ENCODE measurements around the gene RMRP.

DNA sequence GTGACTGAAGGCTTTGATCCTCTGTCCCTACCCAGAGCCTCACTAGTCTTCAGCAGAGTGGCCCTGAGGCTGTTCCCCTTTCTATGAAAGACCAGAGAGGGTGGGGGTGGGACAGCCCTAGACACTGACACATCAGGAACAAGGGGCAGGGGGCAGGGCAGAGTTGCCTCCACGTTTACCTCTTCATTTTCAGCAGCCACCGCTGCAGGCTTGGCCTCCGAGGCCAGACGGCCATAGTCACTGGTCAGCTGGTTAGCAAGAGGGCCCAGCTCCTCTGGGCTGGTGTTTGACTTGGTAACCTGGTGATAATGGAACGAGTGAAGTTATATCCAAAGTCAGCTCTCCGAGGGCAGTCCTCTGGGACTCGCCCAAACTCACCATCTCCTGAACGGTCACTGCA lies 47.6 kb upstream of the RMRP start:
- TF ChIP-seq, protein P1, sequence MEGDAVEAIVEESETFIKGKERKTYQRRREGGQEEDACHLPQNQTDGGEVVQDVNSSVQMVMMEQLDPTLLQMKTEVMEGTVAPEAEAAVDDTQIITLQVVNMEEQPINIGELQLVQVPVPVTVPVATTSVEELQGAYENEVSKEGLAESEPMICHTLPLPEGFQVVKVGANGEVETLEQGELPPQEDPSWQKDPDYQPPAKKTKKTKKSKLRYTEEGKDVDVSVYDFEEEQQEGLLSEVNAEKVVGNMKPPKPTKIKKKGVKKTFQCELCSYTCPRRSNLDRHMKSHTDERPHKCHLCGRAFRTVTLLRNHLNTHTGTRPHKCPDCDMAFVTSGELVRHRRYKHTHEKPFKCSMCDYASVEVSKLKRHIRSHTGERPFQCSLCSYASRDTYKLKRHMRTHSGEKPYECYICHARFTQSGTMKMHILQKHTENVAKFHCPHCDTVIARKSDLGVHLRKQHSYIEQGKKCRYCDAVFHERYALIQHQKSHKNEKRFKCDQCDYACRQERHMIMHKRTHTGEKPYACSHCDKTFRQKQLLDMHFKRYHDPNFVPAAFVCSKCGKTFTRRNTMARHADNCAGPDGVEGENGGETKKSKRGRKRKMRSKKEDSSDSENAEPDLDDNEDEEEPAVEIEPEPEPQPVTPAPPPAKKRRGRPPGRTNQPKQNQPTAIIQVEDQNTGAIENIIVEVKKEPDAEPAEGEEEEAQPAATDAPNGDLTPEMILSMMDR (IDR thresholded peaks at IDR 0.05; ENCODE audit: borderline replicate concordance, extremely low read depth, low read length, poor library complexity, severe bottlenecking): no peak
- no peak for TF ChIP-seq EZH2 (IDR thresholded peaks at IDR 0.05; ENCODE audit: borderline replicate concordance, low read depth, low read length, severe bottlenecking)

Measured in DND-41 (cell line).